Measurements from ENCODE around the gene SUGP2. TPM values are rescaled to one million over a fixed set of nuclear protein-coding genes. Genes with fewer than 3 reads are reported as not detected.

SUGP2 gene
- total and polyA plus RNA-seq, 9 of the 15 experiments (the other 6 are each of a cell fraction or from before 2014, with no cell fraction given), result 13.1 to 101 (median 63.1) TPM

DNA sequence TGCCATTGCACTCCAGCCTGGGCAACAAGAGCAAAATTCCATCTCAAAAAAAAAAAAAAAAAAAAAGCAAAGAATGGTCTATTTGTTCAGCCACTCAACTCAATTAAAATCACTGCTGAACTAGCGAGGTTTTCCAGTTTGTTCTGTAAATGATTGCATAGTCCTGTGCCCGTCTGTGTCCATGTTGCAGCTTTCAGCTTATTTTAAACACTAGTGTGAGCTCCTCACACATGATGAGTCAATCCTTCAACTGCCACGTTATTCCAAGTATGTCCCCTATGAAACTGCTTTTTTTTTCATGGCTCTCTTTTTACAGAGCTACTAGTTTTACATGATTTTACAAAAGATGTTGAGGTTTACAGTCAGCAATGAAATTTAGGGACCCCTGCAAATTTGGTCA lies 12.2 kb downstream of the SUGP2 start:
- no peaks in the 10 kb centered on the region for H3K9me3 ChIP-seq (replicated peaks; ENCODE audit: control insufficient read depth, insufficient read depth, low read depth, low read length)
- DNase-seq (ENCODE audit: extremely low read depth in 1 of 4, low spot score in 3 of 4) (no peak), FAIRE-seq (no peak), ATAC-seq (no peak)
- in situ Hi-C loops (cut with MboI), result no loop called here
- no peak overlapping the region for H3K27ac ChIP-seq (ENCODE audit: extremely low read depth, low read depth, low read length)
- ChIA-PET CTCF (ENCODE audit: low intra/inter-chr PET ratio) (no interaction called here), POLR2A (interaction anchor here (0.5 to 1.1 kb wide), 6 partner anchors 9 to 1334 kb away, joined by 3 to 5 read pairs (median 3); no protein-coding TSS in a partner anchor)
- TF ChIP-seq SIX5 (IDR thresholded peaks at IDR 0.05; ENCODE audit: borderline replicate concordance in 1 of 2, insufficient read depth in 1 of 2, low read depth in 1 of 2, low read length in 2 of 2), result no peak
- no peak for TF ChIP-seq BCOR (IDR thresholded peaks at IDR 0.05)
- no peak for TF ChIP-seq PRPF4 (IDR thresholded peaks at IDR 0.05; ENCODE audit: insufficient read depth, low read depth, low read length, poor library complexity, severe bottlenecking)
- TF ChIP-seq ASH1L (IDR thresholded peaks at IDR 0.05; ENCODE audit: borderline replicate concordance, low read depth, partially characterized antibody), result no peak
- no peak for TF ChIP-seq NFE2 (IDR thresholded peaks at IDR 0.05; ENCODE audit: low read depth)
- TF ChIP-seq ZNF431 (CRISPR knock-in tag; IDR thresholded peaks at IDR 0.05), result no peak
- no peak for TF ChIP-seq KLF10 (CRISPR knock-in tag; IDR thresholded peaks at IDR 0.05)
- no peak for TF ChIP-seq ZNF124 (CRISPR knock-in tag; IDR thresholded peaks at IDR 0.05)
- no peak for TF ChIP-seq ZNF764 (CRISPR knock-in tag; IDR thresholded peaks at IDR 0.05; ENCODE audit: low read depth)
- TF ChIP-seq, protein P1, sequence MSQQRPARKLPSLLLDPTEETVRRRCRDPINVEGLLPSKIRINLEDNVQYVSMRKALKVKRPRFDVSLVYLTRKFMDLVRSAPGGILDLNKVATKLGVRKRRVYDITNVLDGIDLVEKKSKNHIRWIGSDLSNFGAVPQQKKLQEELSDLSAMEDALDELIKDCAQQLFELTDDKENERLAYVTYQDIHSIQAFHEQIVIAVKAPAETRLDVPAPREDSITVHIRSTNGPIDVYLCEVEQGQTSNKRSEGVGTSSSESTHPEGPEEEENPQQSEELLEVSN (IDR thresholded peaks at IDR 0.05; ENCODE audit: borderline replicate concordance in 1 of 2, extremely low read depth in 1 of 2, insufficient read depth in 1 of 2, insufficient read length in 1 of 2, low read depth in 1 of 2, low read length in 1 of 2, poor library complexity in 1 of 2, severe bottlenecking in 1 of 2), result no peak
- TF ChIP-seq, protein P2, sequence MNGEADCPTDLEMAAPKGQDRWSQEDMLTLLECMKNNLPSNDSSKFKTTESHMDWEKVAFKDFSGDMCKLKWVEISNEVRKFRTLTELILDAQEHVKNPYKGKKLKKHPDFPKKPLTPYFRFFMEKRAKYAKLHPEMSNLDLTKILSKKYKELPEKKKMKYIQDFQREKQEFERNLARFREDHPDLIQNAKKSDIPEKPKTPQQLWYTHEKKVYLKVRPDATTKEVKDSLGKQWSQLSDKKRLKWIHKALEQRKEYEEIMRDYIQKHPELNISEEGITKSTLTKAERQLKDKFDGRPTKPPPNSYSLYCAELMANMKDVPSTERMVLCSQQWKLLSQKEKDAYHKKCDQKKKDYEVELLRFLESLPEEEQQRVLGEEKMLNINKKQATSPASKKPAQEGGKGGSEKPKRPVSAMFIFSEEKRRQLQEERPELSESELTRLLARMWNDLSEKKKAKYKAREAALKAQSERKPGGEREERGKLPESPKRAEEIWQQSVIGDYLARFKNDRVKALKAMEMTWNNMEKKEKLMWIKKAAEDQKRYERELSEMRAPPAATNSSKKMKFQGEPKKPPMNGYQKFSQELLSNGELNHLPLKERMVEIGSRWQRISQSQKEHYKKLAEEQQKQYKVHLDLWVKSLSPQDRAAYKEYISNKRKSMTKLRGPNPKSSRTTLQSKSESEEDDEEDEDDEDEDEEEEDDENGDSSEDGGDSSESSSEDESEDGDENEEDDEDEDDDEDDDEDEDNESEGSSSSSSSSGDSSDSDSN (IDR thresholded peaks at IDR 0.05; ENCODE audit: borderline replicate concordance in 1 of 2, low read depth in 2 of 2, low read length in 2 of 2), result no peak
- no peak for TF ChIP-seq ZNF143 (CRISPR knock-in tag; IDR thresholded peaks at IDR 0.05)
- no peak for TF ChIP-seq ELF4 (CRISPR knock-in tag; IDR thresholded peaks at IDR 0.05)
- peaks cover 30% of the 10 kb centered on the region for H4K20me1 ChIP-seq (replicated peaks; ENCODE audit: control insufficient read depth, insufficient read depth, low read length)
- H3K79me2 ChIP-seq (ENCODE audit: control insufficient read depth, insufficient read depth, low read length), result peaks cover 78% of the 10 kb centered on the region
- H3K9me1 ChIP-seq (ENCODE audit: control insufficient read depth, insufficient read depth, low read length), result no peaks in the 10 kb centered on the region
- no peak overlapping the region for H2AFZ ChIP-seq (ENCODE audit: low read depth, low read length)
- no peaks in the 10 kb centered on the region for H3K27me3 ChIP-seq (ENCODE audit: control insufficient read depth in 2 of 2, insufficient read depth in 2 of 2, low read length in 2 of 2)
- no peak overlapping the region for H3K4me3 ChIP-seq
- BruUV-seq (replicated peaks), result no TSS peak
- 60% methylated on average over 3 of the region's 3 CpGs for WGBS (ENCODE audit: insufficient coverage, low coverage, missing lambda C conversion rate)
- H3K36me3 ChIP-seq (ENCODE audit: control insufficient read depth, insufficient read depth, low read length), result peaks cover 88% of the 10 kb centered on the region
- no peak overlapping the region for H3K9ac ChIP-seq (ENCODE audit: insufficient read depth in 1 of 2, low read depth in 2 of 2, low read length in 2 of 2)
- no peak overlapping the region for H3K4me2 ChIP-seq (ENCODE audit: insufficient read depth, low read length)
- no peaks in the 10 kb centered on the region for H3K4me1 ChIP-seq (replicated peaks in 1 of 2; ENCODE audit: control insufficient read depth in 2 of 2, insufficient read depth in 2 of 2, low read length in 2 of 2)
- intact Hi-C loops (cut with micrococcal nuclease), result no loop called here

Data from K562 (cell line).